GM12878 (cell line): ENCODE data around the gene PRKG1. TPM values are rescaled to one million over a fixed set of nuclear protein-coding genes. Genes with fewer than 3 reads are reported as not detected.

Experiments
- ATAC-seq: fragments of 200-7000 bp; cut with Tn5 transposase; 3 replicates; pipeline ENCODE4 v1.9.1; 2020; ENCODE audit warnings: mild to moderate bottlenecking, moderate library complexity
- BruUV-seq: library from RNA; stranded (reverse); fragments of 400-500 nt; replicated peaks from 2 replicates; lab custom pipeline; 2021; lab: Mats Ljungman, UMichigan
- CTCF ChIA-PET: fragments of 300-600 bp; sonication (Branson Sonifier 250); formaldehyde crosslinking; extraction: SDS; loops from one replicate; lab custom pipeline; 2021; ENCODE audit warnings: inconsistent platforms; lab: Yijun Ruan, JAX
- POLR2A ChIA-PET: fragments of 350-600 bp; formaldehyde crosslinking; extraction: SDS; loops from one replicate; lab custom pipeline; 2021; ENCODE audit warnings: inconsistent platforms; lab: Charles Lee
- RAD21 ChIA-PET: fragments of 300-600 bp; sonication (Branson Sonifier 250); formaldehyde crosslinking; loops from one replicate; lab custom pipeline; 2023; ENCODE audit warnings: antibody characterized with exemption; ENCODE audit not compliant: unreplicated experiment; lab: Charles Lee
- SMC1A ChIA-PET: fragments of 300-600 bp; sonication (Branson Sonifier 250); formaldehyde crosslinking; loops from one replicate; lab custom pipeline; 2023; ENCODE audit not compliant: unreplicated experiment, uncharacterized antibody; lab: Charles Lee
- DNase-seq: peaks from one replicate; pipeline ENCODE4 v3.0.0-alpha.2; 2011; ENCODE audit warnings: low read depth, low spot score
- FAIRE-seq: peaks from 3 replicates; lab custom pipeline; 2011; peaks lifted over from hg19 to GRCh38; lab: Jason Lieb, UNC
- H2AFZ ChIP-seq: 2 replicates; pipeline ENCODE4 v1.6.0; 2011; ENCODE audit warnings: low read depth, low read length, control low read depth; ENCODE audit not compliant: control insufficient read depth
- H3K27ac ChIP-seq: 2 replicates; pipeline ENCODE4 v1.5.1; 2011; ENCODE audit warnings: control low read depth; ENCODE audit not compliant: control insufficient read depth, insufficient read depth
- H3K27me3 ChIP-seq, 2 experiments: replicated peaks in 1 of 2; 2 replicates each; pipeline versions ENCODE4 v1.6.0 to v1.6.1; 2011; ENCODE audit warnings: low read length in 1 of 2; ENCODE audit not compliant: control insufficient read depth in 2 of 2, insufficient read depth in 2 of 2
- H3K36me3 ChIP-seq, 2 experiments: 2 replicates each; pipeline ENCODE4 v1.5.1; 2011; ENCODE audit warnings: low read length in 1 of 2; ENCODE audit not compliant: control insufficient read depth in 2 of 2, insufficient read depth in 2 of 2
- H3K4me1 ChIP-seq: 2 replicates; pipeline ENCODE4 v1.6.1; 2011; ENCODE audit warnings: mild to moderate bottlenecking, low read length, moderate library complexity, mixed read lengths; ENCODE audit not compliant: control insufficient read depth, insufficient read depth
- H3K4me2 ChIP-seq: 2 replicates; pipeline ENCODE4 v1.6.0; 2011; ENCODE audit warnings: control low read depth; ENCODE audit not compliant: control insufficient read depth, insufficient read depth
- H3K4me3 ChIP-seq: fragments of 200-600 bp; sonication (generic); 2 replicates; pipeline ENCODE4 v1.5.1; 2016
- H3K79me2 ChIP-seq: 2 replicates; pipeline ENCODE4 v1.6.0; 2011; ENCODE audit warnings: low read length; ENCODE audit not compliant: control insufficient read depth, insufficient read depth
- H3K9ac ChIP-seq: 2 replicates; pipeline ENCODE4 v1.8.0; 2011; ENCODE audit warnings: low read length, control low read depth, mixed read lengths; ENCODE audit not compliant: control insufficient read depth, insufficient read depth
- H3K9me3 ChIP-seq: replicated peaks from 3 replicates; pipeline ENCODE4 v1.5.1; 2011; ENCODE audit warnings: mild to moderate bottlenecking, low read length; ENCODE audit not compliant: control insufficient read depth, insufficient read depth
- H4K20me1 ChIP-seq: 2 replicates; pipeline ENCODE4 v1.6.0; 2011; ENCODE audit not compliant: control insufficient read depth, insufficient read depth
- EZH2 ChIP-seq: IDR thresholded peaks from 2 replicates; pipeline ENCODE4 v1.6.1; 2012; ENCODE audit warnings: low read depth, mild to moderate bottlenecking, control low read depth, inconsistent platforms, low read length, borderline replicate concordance; ENCODE audit not compliant: control insufficient read depth
- FOXK2 ChIP-seq: fragments of 450-650 bp; IDR thresholded peaks from 2 replicates; pipeline ENCODE4 v1.6.1; 2017; ENCODE audit warnings: mild to moderate bottlenecking, moderate library complexity
- JUND ChIP-seq: IDR thresholded peaks from 2 replicates; pipeline ENCODE4 v1.6.1; 2012; ENCODE audit warnings: low read depth, mild to moderate bottlenecking, low read length, improper control_type of control experiment, moderate library complexity
- NFIC ChIP-seq: IDR thresholded peaks from 2 replicates; pipeline ENCODE4 v1.6.1; 2012; ENCODE audit warnings: low read depth, mild to moderate bottlenecking, inconsistent platforms, low read length, moderate library complexity
- WGBS: methylation state at CpG from one replicate; pipeline ENCODE4 v1.1.6; 2016; ENCODE audit warnings: low lambda C conversion rate; ENCODE audit not compliant: insufficient replicate concordance, insufficient coverage; ENCODE audit errors: missing lambda C conversion rate; 5-methylcytosine and 5-hydroxymethylcytosine counted together
- in situ Hi-C: fragments of 300-500 bp; cut with MboI; formaldehyde crosslinking; loops from 9 replicates; pipeline ENCODE4 v1.14.3; 2018; ENCODE audit warnings: mixed read lengths
- intact Hi-C: fragments of 100-400 bp; cut with micrococcal nuclease; formaldehyde crosslinking; loops from one replicate; pipeline ENCODE4 v1.14.2; 2022; ENCODE audit not compliant: unreplicated experiment
- polyA plus RNA-seq, 11 experiments: library from polyadenylated mRNA; depleted of rRNA in 4 of 11; unstranded in 6 of 11; stranded (reverse) in 5 of 11; fragments of >200 nt; fragmentation: Nextera tagmentation in 4 of 11; fragmentation: Illumina TruSeq in 1 of 11; extraction: Ambion mirVana in 4 of 11; extraction: Trizol in 1 of 11; gene quantifications; 1 replicate in 1 of 11; 2 replicates in 10 of 11; pipeline versions ENCODE4 v1.2.1 to v1.2.3, GENCODE V29; 2011 to 2016; ENCODE audit warnings: inconsistent platforms in 2 of 11, missing spikeins in 2 of 11, low read depth in 1 of 11
- total RNA-seq, 4 experiments: library from RNA; depleted of rRNA in 3 of 4; stranded (reverse); fragments of >200 nt in 3 of 4; fragmentation: Illumina TruSeq in 1 of 4; extraction: Trizol in 1 of 4; gene quantifications; 2 replicates each; pipeline versions ENCODE4 v1.2.1 to v1.2.3, GENCODE V29; 2013 to 2021
- TF ChIP-seq, protein P1 (sequence below): fragments of 450-650 bp; IDR thresholded peaks from 2 replicates; pipeline ENCODE4 v1.6.1; 2017; ENCODE audit warnings: antibody characterized with exemption, mild to moderate bottlenecking, moderate library complexity
- TF ChIP-seq, protein P2 (sequence below): IDR thresholded peaks from 2 replicates; pipeline ENCODE4 v1.6.1; 2012; ENCODE audit warnings: low read depth, low read length, improper control_type of control experiment
- TF ChIP-seq, protein P3 (sequence below): fragments of 450-650 bp; IDR thresholded peaks from 2 replicates; pipeline ENCODE4 v1.6.1; 2017; ENCODE audit warnings: mild to moderate bottlenecking, moderate library complexity

Gene PRKG1
- total and polyA plus RNA-seq, 10 of the 15 experiments (the other 5 are each of a cell fraction or from before 2014, with no cell fraction given) = 0.04 to 0.05 TPM; not detected in 8

- Histone ChIP-seq H3K4me3 (no peak overlapping the region), H3K27ac (no peak overlapping the region), H3K4me2 (no peak overlapping the region), H3K9me3 (no peaks in the 10 kb centered on the region), H4K20me1 (no peaks in the 10 kb centered on the region), H3K9ac (no peak overlapping the region), H3K27me3 (no peaks in the 10 kb centered on the region), H2AFZ (no peak overlapping the region), H3K79me2 (no peaks in the 10 kb centered on the region), H3K36me3 (no peaks in the 10 kb centered on the region), H3K4me1 (no peaks in the 10 kb centered on the region)
- DNase-seq (no peak), FAIRE-seq (no peak), ATAC-seq (no peak)
- intact Hi-C loops (loop anchor here (5.0 kb wide), 2 partner anchors 357 to 417 kb away; no protein-coding TSS in a partner anchor), in situ Hi-C loops (no loop called here)
- ChIA-PET SMC1A (no interaction called here), POLR2A (no interaction called here), CTCF (interaction anchor here (0.6 to 1.0 kb wide), 2 partner anchors 9 to 1116 kb away, joined by 3 read pairs; no protein-coding TSS in a partner anchor), RAD21 (no interaction called here)
- no peak for TF ChIP-seq EZH2
- no peak for TF ChIP-seq JUND
- no TSS peak for BruUV-seq
- WGBS = 5% methylated on average over 3 of the region's 3 CpGs
These were observed 345.2 kb downstream of the PRKG1 start for GRCh38 chr10:51419196-51420093.

DNA sequence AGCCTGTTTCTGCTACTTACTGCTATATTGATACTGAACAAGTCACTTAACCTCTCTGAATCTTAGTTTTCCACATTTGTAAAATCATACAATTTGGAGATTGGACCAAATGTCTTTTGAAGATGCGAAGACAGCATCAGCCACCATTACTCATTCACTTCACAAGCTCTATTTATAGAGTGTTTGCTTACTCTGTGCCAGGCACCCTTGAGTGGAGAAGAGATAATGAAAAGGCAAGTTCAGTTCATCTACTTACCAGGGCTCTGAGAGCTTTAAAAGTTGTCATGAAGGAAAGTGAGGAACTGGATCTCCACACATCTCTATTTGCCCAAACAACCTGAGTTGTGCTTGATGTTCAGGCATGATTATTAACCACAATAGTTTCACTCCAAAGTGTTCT, 347.6 kb downstream of the PRKG1 start:
- no peaks in the 10 kb centered on the region for H3K79me2 ChIP-seq
- H3K36me3 ChIP-seq = no peaks in the 10 kb centered on the region
- no peaks in the 10 kb centered on the region for H3K9me3 ChIP-seq
- CTCF ChIA-PET = interaction anchor here (0.6 to 3.1 kb wide), 17 partner anchors 8 to 787 kb away, joined by 3 to 22 read pairs (median 3); no protein-coding TSS in a partner anchor
- no peak overlapping the region for H2AFZ ChIP-seq
- H3K9ac ChIP-seq = no peak overlapping the region
- RAD21 ChIA-PET = interaction anchor here (1.5 to 1.6 kb wide), 2 partner anchors 32 to 358 kb away, joined by 3 to 5 read pairs; no protein-coding TSS in a partner anchor
- 32% methylated on average over 1 of the region's 1 CpG for WGBS
- DNase-seq (no peak), ATAC-seq (no peak), FAIRE-seq (no peak)
- H3K27me3 ChIP-seq = no peaks in the 10 kb centered on the region
- no peak overlapping the region for H3K4me2 ChIP-seq
- intact Hi-C loops (loop anchor here (5.0 kb wide), 2 partner anchors 360 to 420 kb away; no protein-coding TSS in a partner anchor), in situ Hi-C loops (no loop called here)
- POLR2A ChIA-PET = no interaction called here
- no peak overlapping the region for H3K4me3 ChIP-seq
- H3K4me1 ChIP-seq = no peaks in the 10 kb centered on the region
- SMC1A ChIA-PET = interaction anchor here (0.6 to 1.9 kb wide), 6 partner anchors 11 to 539 kb away, joined by 3 to 7 read pairs (median 4); no protein-coding TSS in a partner anchor
- H4K20me1 ChIP-seq = no peaks in the 10 kb centered on the region
- BruUV-seq = no TSS peak
- H3K27ac ChIP-seq = no peak overlapping the region
- no peak for TF ChIP-seq FOXK2
- TF ChIP-seq, protein P1, sequence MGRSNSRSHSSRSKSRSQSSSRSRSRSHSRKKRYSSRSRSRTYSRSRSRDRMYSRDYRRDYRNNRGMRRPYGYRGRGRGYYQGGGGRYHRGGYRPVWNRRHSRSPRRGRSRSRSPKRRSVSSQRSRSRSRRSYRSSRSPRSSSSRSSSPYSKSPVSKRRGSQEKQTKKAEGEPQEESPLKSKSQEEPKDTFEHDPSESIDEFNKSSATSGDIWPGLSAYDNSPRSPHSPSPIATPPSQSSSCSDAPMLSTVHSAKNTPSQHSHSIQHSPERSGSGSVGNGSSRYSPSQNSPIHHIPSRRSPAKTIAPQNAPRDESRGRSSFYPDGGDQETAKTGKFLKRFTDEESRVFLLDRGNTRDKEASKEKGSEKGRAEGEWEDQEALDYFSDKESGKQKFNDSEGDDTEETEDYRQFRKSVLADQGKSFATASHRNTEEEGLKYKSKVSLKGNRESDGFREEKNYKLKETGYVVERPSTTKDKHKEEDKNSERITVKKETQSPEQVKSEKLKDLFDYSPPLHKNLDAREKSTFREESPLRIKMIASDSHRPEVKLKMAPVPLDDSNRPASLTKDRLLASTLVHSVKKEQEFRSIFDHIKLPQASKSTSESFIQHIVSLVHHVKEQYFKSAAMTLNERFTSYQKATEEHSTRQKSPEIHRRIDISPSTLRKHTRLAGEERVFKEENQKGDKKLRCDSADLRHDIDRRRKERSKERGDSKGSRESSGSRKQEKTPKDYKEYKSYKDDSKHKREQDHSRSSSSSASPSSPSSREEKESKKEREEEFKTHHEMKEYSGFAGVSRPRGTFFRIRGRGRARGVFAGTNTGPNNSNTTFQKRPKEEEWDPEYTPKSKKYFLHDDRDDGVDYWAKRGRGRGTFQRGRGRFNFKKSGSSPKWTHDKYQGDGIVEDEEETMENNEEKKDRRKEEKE = no peak
- no peak for TF ChIP-seq NFIC
- TF ChIP-seq, protein P2, sequence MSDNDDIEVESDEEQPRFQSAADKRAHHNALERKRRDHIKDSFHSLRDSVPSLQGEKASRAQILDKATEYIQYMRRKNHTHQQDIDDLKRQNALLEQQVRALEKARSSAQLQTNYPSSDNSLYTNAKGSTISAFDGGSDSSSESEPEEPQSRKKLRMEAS = no peak
- TF ChIP-seq, protein P3, sequence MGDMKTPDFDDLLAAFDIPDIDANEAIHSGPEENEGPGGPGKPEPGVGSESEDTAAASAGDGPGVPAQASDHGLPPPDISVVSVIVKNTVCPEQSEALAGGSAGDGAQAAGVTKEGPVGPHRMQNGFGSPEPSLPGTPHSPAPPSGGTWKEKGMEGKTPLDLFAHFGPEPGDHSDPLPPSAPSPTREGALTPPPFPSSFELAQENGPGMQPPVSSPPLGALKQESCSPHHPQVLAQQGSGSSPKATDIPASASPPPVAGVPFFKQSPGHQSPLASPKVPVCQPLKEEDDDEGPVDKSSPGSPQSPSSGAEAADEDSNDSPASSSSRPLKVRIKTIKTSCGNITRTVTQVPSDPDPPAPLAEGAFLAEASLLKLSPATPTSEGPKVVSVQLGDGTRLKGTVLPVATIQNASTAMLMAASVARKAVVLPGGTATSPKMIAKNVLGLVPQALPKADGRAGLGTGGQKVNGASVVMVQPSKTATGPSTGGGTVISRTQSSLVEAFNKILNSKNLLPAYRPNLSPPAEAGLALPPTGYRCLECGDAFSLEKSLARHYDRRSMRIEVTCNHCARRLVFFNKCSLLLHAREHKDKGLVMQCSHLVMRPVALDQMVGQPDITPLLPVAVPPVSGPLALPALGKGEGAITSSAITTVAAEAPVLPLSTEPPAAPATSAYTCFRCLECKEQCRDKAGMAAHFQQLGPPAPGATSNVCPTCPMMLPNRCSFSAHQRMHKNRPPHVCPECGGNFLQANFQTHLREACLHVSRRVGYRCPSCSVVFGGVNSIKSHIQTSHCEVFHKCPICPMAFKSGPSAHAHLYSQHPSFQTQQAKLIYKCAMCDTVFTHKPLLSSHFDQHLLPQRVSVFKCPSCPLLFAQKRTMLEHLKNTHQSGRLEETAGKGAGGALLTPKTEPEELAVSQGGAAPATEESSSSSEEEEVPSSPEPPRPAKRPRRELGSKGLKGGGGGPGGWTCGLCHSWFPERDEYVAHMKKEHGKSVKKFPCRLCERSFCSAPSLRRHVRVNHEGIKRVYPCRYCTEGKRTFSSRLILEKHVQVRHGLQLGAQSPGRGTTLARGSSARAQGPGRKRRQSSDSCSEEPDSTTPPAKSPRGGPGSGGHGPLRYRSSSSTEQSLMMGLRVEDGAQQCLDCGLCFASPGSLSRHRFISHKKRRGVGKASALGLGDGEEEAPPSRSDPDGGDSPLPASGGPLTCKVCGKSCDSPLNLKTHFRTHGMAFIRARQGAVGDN = no peak
